Hepatocyte (in vitro differentiated cells): Measurements from ENCODE around the gene TMEM222. TPM values are rescaled to one million over a fixed set of nuclear protein-coding genes. Genes with fewer than 3 reads are reported as not detected.

Source experiments
- DNase-seq: peaks from one replicate; pipeline ENCODE4 v3.0.0-alpha.2; 2016; ENCODE audit warnings: low spot score
- H2AFZ ChIP-seq: fragments of 200-600 bp; sonication (generic); 2 replicates; pipeline ENCODE4 v1.6.0; 2016; ENCODE audit warnings: antibody characterized with exemption, mild to moderate bottlenecking
- H3K27ac ChIP-seq: fragments of 200-600 bp; sonication (generic); 2 replicates; pipeline ENCODE4 v1.5.1; 2016; ENCODE audit warnings: mild to moderate bottlenecking
- H3K27me3 ChIP-seq: fragments of 200-600 bp; sonication (generic); 2 replicates; pipeline ENCODE4 v1.6.1; 2016
- H3K36me3 ChIP-seq: fragments of 200-600 bp; sonication (generic); replicated peaks from 2 replicates; pipeline ENCODE4 v1.5.1; 2016; ENCODE audit warnings: low read depth; ENCODE audit not compliant: insufficient read depth
- H3K4me1 ChIP-seq: fragments of 200-600 bp; sonication (generic); 2 replicates; pipeline ENCODE4 v1.5.1; 2016; ENCODE audit warnings: mild to moderate bottlenecking, moderate library complexity; ENCODE audit not compliant: insufficient read depth
- H3K4me2 ChIP-seq: fragments of 200-600 bp; sonication (generic); 2 replicates; pipeline ENCODE4 v1.6.0; 2016
- H3K4me3 ChIP-seq: fragments of 200-600 bp; sonication (generic); 2 replicates; pipeline ENCODE4 v1.5.1; 2016; ENCODE audit warnings: mild to moderate bottlenecking
- H3K79me2 ChIP-seq: fragments of 200-600 bp; sonication (generic); 2 replicates; pipeline ENCODE4 v1.6.0; 2017; ENCODE audit warnings: mild to moderate bottlenecking
- H3K9me2 ChIP-seq: fragments of 200-600 bp; sonication (generic); replicated peaks from 2 replicates; pipeline ENCODE4 v1.6.0; 2017; ENCODE audit warnings: mild to moderate bottlenecking; ENCODE audit not compliant: insufficient read depth
- H3K9me3 ChIP-seq: fragments of 200-600 bp; sonication (generic); 2 replicates; pipeline ENCODE4 v1.5.1; 2016; ENCODE audit warnings: low read depth, mild to moderate bottlenecking
- H4K20me1 ChIP-seq: fragments of 200-600 bp; sonication (generic); 2 replicates; pipeline ENCODE4 v1.6.0; 2016; ENCODE audit warnings: mild to moderate bottlenecking; ENCODE audit not compliant: insufficient read depth, poor library complexity, severe bottlenecking
- EZH2 ChIP-seq: fragments of 200-600 bp; sonication (generic); IDR thresholded peaks from 2 replicates; pipeline ENCODE4 v1.6.1; 2016; ENCODE audit warnings: antibody characterized with exemption, mild to moderate bottlenecking, borderline replicate concordance
- EZH2phosphoT487 ChIP-seq: fragments of 200-600 bp; sonication (generic); IDR thresholded peaks from one replicate; pipeline ENCODE4 v1.6.1; 2018; ENCODE audit warnings: antibody characterized with exemption, mild to moderate bottlenecking, low read depth, moderate library complexity; ENCODE audit not compliant: unreplicated experiment, severe bottlenecking
- WGBS: methylation state at CpG from one replicate; pipeline ENCODE4 v1.1.6; 2016; ENCODE audit warnings: low lambda C conversion rate; ENCODE audit errors: missing lambda C conversion rate; 5-methylcytosine and 5-hydroxymethylcytosine counted together
- polyA plus RNA-seq: library from polyadenylated mRNA; unstranded; fragments of >200 nt; fragmentation: Nextera tagmentation; extraction: Ambion mirVana; gene quantifications from 2 replicates; pipeline ENCODE4 v1.2.1, GENCODE V29; 2016
- total RNA-seq: library from RNA; depleted of rRNA; stranded (reverse); fragments of >200 nt; gene quantifications from 2 replicates; pipeline ENCODE4 v1.2.3, GENCODE V29; 2014
- TF ChIP-seq, protein P1 (sequence below): fragments of 200-600 bp; sonication (generic); IDR thresholded peaks from 2 replicates; pipeline ENCODE4 v1.5.1; 2016; ENCODE audit warnings: antibody characterized with exemption, mild to moderate bottlenecking; ENCODE audit not compliant: poor library complexity

The TMEM222 gene
- total and polyA plus RNA-seq, 2 experiments from 2014 or later, result 29.7 to 55.3 TPM

DNA sequence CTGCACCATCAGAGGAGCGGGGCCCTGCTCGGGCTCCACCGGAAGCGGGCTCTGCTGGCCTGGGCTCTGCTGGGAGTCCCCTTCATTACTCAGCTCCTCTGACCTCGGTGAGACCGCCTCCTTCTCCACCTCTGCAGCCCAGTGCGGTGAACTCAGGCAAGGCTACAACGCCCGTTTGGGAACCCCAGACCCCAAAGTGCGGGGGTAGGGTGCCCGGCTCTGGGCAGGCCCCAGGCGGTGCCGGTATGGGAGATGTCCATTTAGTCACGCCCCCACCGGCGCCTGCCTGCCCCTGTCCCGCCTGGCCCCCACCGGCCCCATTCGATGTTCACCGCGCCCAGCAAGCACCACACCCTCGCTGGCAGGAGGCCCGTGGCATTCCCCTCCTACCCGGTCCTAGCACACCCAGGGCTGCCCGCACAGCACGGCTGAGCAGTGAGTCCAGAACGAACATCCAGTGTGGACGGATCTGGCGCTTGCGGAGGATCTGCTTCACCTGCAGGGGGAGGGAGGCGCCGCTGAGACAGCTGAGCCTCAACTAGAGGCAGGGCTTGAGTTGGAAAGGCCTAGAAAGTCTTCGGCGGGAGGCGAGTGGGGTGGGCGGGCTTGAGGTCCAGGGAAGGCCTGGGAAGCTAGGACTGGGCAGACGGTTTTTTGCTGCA, 34.8 kb downstream of the TMEM222 start:
- no peaks in the 10 kb centered on the region for H3K79me2 ChIP-seq
- no peaks in the 10 kb centered on the region for H3K9me3 ChIP-seq
- no peak overlapping the region for H3K27ac ChIP-seq
- peaks cover under 1% of the 10 kb centered on the region for H3K4me1 ChIP-seq
- H3K9me2 ChIP-seq, result no peaks in the 10 kb centered on the region
- no peaks in the 10 kb centered on the region for H3K27me3 ChIP-seq
- DNase-seq, result no peak
- TF ChIP-seq, protein P1, sequence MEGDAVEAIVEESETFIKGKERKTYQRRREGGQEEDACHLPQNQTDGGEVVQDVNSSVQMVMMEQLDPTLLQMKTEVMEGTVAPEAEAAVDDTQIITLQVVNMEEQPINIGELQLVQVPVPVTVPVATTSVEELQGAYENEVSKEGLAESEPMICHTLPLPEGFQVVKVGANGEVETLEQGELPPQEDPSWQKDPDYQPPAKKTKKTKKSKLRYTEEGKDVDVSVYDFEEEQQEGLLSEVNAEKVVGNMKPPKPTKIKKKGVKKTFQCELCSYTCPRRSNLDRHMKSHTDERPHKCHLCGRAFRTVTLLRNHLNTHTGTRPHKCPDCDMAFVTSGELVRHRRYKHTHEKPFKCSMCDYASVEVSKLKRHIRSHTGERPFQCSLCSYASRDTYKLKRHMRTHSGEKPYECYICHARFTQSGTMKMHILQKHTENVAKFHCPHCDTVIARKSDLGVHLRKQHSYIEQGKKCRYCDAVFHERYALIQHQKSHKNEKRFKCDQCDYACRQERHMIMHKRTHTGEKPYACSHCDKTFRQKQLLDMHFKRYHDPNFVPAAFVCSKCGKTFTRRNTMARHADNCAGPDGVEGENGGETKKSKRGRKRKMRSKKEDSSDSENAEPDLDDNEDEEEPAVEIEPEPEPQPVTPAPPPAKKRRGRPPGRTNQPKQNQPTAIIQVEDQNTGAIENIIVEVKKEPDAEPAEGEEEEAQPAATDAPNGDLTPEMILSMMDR, result no peak
- no peak for TF ChIP-seq EZH2
- TF ChIP-seq EZH2phosphoT487, result no peak
- H4K20me1 ChIP-seq, result no peaks in the 10 kb centered on the region
- no peak overlapping the region for H2AFZ ChIP-seq
- no peak overlapping the region for H3K4me3 ChIP-seq
- WGBS, result 90% methylated on average over 31 of the region's 37 CpGs
- no peak overlapping the region for H3K4me2 ChIP-seq
- H3K36me3 ChIP-seq, result no peaks in the 10 kb centered on the region

DNA sequence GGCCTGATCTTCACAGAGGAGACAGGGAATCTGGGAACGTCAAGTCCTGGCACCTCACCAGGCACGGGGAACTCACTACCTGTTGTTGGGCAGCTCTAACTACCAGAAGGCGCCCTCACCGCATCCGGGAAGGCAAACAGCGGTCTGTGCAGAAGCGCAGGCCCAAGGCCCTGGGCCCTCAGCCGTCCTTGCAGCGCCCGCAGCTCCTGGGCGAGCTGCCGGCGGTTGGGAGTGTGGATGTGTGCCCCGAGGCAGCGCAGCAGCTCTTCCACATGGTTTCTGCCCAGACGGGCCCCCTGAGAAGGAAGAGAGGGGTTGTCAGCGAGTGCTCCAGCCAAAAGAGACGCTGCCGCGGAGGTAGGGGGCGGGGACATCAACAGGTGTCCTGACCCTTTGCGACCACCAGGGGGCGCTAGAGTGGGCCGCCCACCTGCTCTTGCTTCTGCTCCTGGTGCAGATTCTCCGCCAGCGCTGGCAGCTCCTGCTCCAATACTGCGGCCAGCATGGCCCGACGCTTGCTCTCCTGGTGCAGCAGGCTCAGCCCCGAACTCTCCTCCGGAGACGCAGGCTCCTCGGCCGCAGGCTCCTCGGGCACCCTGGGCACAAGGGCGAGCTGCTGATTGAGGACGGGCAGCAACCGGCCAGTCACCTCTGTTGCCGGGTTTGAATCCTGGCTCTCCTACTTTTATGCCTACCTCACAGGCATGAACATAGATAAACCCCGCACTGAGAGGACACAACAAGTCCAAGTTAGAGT, 35.5 kb downstream of the TMEM222 start:
- no peaks in the 10 kb centered on the region for H3K4me1 ChIP-seq
- no peaks in the 10 kb centered on the region for H4K20me1 ChIP-seq
- TF ChIP-seq EZH2phosphoT487 (no peak), EZH2 (no peak)
- TF ChIP-seq, protein P1, result peak; percentile 90
- H2AFZ ChIP-seq, result no peak overlapping the region
- no peaks in the 10 kb centered on the region for H3K79me2 ChIP-seq
- H3K36me3 ChIP-seq, result no peaks in the 10 kb centered on the region
- WGBS, result 39% methylated on average over 40 of the region's 40 CpGs
- DNase-seq, result peak; percentile 77
- H3K27me3 ChIP-seq, result no peaks in the 10 kb centered on the region
- no peaks in the 10 kb centered on the region for H3K9me2 ChIP-seq
- H3K4me2 ChIP-seq, result peak overlapping the region; percentile 74
- no peaks in the 10 kb centered on the region for H3K9me3 ChIP-seq
- no peak overlapping the region for H3K4me3 ChIP-seq
- no peak overlapping the region for H3K27ac ChIP-seq

DNA sequence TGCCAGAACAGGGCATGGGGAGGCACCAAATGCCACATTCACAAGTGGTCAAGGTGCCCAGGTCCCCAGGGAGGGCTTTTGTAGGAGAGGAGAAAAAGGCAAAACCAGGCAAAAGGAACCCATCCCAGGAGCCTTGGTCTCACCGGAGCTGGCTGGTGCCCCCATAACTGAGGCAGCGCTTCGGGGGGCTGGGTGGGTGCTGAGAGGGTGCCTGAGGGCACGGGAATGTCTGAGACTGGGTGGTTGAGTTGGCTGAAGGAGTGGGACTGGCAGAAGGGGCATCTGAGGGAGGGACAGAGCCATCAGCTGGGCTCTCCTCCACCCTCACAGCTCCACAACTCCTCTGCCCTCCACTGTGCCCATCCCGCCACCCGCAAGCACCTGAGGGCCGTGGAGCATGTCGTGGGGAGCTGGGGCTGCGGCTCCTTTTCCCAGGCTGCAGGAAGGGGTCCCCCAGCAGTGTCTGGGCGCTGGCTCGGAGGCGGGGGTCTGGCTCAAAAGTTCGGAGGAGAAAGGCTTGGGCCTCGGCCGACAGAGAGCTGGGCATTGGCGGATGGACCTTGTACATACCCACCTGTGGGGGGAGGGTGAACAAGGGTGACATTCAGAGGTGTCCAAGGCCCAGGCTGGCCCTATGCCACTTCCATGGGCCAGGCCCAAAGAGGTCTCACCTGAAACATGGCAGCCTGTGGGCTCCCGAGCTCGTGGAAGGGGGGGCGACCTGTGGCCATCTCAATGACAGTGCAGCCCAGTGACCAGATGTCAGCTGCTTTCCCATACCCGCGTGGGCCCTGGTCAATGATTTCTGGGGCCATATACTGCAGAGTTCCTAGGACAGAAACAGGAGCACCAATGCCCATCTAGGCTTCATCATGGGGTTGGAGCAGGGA, 36.3 kb downstream of the TMEM222 start:
- DNase-seq, result no peak

More for the DNA sequence above, 36.3 kb downstream of the TMEM222 start:
- Histone ChIP-seq H3K27ac (no peak overlapping the region), H3K27me3 (no peaks in the 10 kb centered on the region), H3K9me3 (no peaks in the 10 kb centered on the region), H3K79me2 (no peaks in the 10 kb centered on the region), H3K36me3 (no peaks in the 10 kb centered on the region), H3K9me2 (no peaks in the 10 kb centered on the region), H3K4me3 (no peak overlapping the region), H3K4me2 (no peak overlapping the region), H3K4me1 (no peaks in the 10 kb centered on the region), H2AFZ (no peak overlapping the region), H4K20me1 (no peaks in the 10 kb centered on the region)
- 96% methylated on average over 21 of the region's 21 CpGs for WGBS
- TF ChIP-seq EZH2 (no peak), EZH2phosphoT487 (no peak)
- TF ChIP-seq, protein P1, result no peak
